Keratinocyte (primary cell): ENCODE data around the gene SPTBN5. TPM values are rescaled to one million over a fixed set of nuclear protein-coding genes. Genes with fewer than 3 reads are reported as not detected.

Source experiments
- DNase-seq: peaks from one replicate; pipeline ENCODE4 v3.0.0-alpha.2; 2011; ENCODE audit warnings: low read depth, missing footprints, low spot score
- FAIRE-seq: peaks from 2 replicates; lab custom pipeline; 2011; peaks lifted over from hg19 to GRCh38; lab: Jason Lieb, UNC
- H2AFZ ChIP-seq: 2 replicates; pipeline ENCODE4 v1.6.0; 2012; ENCODE audit warnings: low read length, control low read depth, inconsistent platforms; ENCODE audit not compliant: control insufficient read depth
- H3K27ac ChIP-seq: 2 replicates; pipeline ENCODE4 v1.5.1; 2011; ENCODE audit warnings: low read length; ENCODE audit not compliant: control insufficient read depth, insufficient read depth
- H3K27me3 ChIP-seq: 3 replicates; pipeline ENCODE4 v1.6.0; 2011; ENCODE audit warnings: low read length; ENCODE audit not compliant: control insufficient read depth, insufficient read depth; ENCODE audit errors: extremely low read depth
- H3K36me3 ChIP-seq, 2 experiments: 2 replicates in 1 of 2; 3 replicates in 1 of 2; pipeline ENCODE4 v1.5.1; 2011; ENCODE audit warnings: low read length in 2 of 2, mild to moderate bottlenecking in 1 of 2; ENCODE audit not compliant: control insufficient read depth in 2 of 2, insufficient read depth in 2 of 2; ENCODE audit errors: extremely low read depth in 1 of 2
- H3K4me1 ChIP-seq: 3 replicates; pipeline ENCODE4 v1.5.1; 2011; ENCODE audit warnings: low read length; ENCODE audit not compliant: control insufficient read depth, insufficient read depth; ENCODE audit errors: extremely low read depth
- H3K4me2 ChIP-seq: 3 replicates; pipeline ENCODE4 v1.6.0; 2011; ENCODE audit warnings: low read depth, low read length; ENCODE audit not compliant: control insufficient read depth, insufficient read depth; ENCODE audit errors: extremely low read depth
- H3K4me3 ChIP-seq, 3 experiments: fragments of 200-600 bp in 1 of 3; sonication (generic) in 1 of 3; 2 replicates in 2 of 3; 3 replicates in 1 of 3; pipeline ENCODE4 v1.5.1; 2011 to 2016; ENCODE audit warnings: low read length in 3 of 3, mild to moderate bottlenecking in 3 of 3, control low read depth in 2 of 3, inconsistent platforms in 1 of 3, low read depth in 1 of 3, mixed read lengths in 1 of 3, mixed run types in 1 of 3, moderate library complexity in 1 of 3; ENCODE audit not compliant: control insufficient read depth in 2 of 3, insufficient read depth in 2 of 3; ENCODE audit errors: extremely low read depth in 1 of 3
- H3K79me2 ChIP-seq: 2 replicates; pipeline ENCODE4 v1.6.0; 2012; ENCODE audit warnings: low read length; ENCODE audit not compliant: control insufficient read depth, insufficient read depth
- H3K9ac ChIP-seq: 3 replicates; pipeline ENCODE4 v1.6.0; 2011; ENCODE audit warnings: low read length; ENCODE audit not compliant: control insufficient read depth, insufficient read depth; ENCODE audit errors: extremely low read depth
- H3K9me1 ChIP-seq: 3 replicates; pipeline ENCODE4 v1.6.0; 2011; ENCODE audit warnings: low read length; ENCODE audit not compliant: control insufficient read depth, insufficient read depth; ENCODE audit errors: extremely low read depth
- H3K9me3 ChIP-seq: 2 replicates; pipeline ENCODE4 v1.5.1; 2012; ENCODE audit warnings: low read depth, low read length; ENCODE audit not compliant: control insufficient read depth
- H4K20me1 ChIP-seq: 3 replicates; pipeline ENCODE4 v1.6.0; 2011; ENCODE audit warnings: low read length; ENCODE audit not compliant: control insufficient read depth, insufficient read depth; ENCODE audit errors: extremely low read depth
- EZH2 ChIP-seq: IDR thresholded peaks from one replicate; pipeline ENCODE4 v1.6.1; 2012; ENCODE audit warnings: inconsistent platforms, mild to moderate bottlenecking, low read length, moderate library complexity
- dilution Hi-C: fragments of 300-500 bp; cut with MboI; formaldehyde crosslinking; loops from one replicate; pipeline ENCODE4 v1.7.0; 2020; ENCODE audit warnings: low sequenced_read_pairs; ENCODE audit not compliant: extremely low pct_ligation_motif_present
- polyA plus RNA-seq, 5 experiments: library from polyadenylated mRNA; depleted of rRNA in 3 of 5; stranded (reverse) in 3 of 5; stranded (forward) in 1 of 5; unstranded in 1 of 5; fragments of >200 nt; gene quantifications; 1 replicate in 1 of 5; 2 replicates in 3 of 5; 3 replicates in 1 of 5; pipeline versions ENCODE4 v1.2.1 to v1.2.3, GENCODE V29; 2011 to 2012; ENCODE audit warnings: missing spikeins in 2 of 5, low read depth in 1 of 5, low replicate concordance in 1 of 5
- TF ChIP-seq, protein P1 (sequence below), 3 experiments: IDR thresholded peaks in 1 of 3; conservative IDR thresholded peaks in 1 of 3; optimal IDR thresholded peaks in 1 of 3; 2 replicates in 2 of 3; 3 replicates in 1 of 3; pipeline versions ENCODE3 to v1.5.1; 2011; ENCODE audit warnings: low read length in 3 of 3, mild to moderate bottlenecking in 3 of 3, moderate library complexity in 2 of 3, control low read depth in 1 of 3, inconsistent platforms in 1 of 3; ENCODE audit not compliant: insufficient read depth in 2 of 3; ENCODE audit errors: extremely low read depth in 1 of 3

SPTBN5 gene
- polyA plus RNA-seq, 1 donor (not counting 4 experiments of a cell fraction or from before 2014, with no cell fraction given): 0.66 TPM

DNA sequence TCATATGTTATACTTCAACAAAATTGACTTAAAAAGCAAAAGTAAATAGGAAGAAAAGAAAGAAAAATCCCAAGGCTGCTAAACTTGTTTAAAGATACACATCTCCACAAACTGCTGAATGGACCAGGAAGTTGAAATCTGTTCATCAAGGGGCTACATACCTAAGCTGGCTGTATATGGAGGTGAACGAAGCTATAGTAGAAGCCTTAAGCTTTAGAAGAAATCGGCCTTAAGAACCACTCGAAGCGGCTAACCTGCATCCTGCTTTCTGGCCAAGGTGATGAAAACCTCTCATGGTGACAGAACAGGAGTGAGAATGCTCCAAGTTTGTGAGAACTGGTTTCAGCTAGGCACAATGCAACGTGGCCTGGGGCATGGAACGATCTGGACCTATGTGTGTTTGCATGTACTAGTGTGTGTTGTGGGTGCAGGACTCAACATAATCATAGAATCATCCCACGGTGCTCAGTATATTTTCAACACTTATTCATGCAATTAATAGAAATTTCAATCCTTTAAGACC is 31.3 kb upstream of the SPTBN5 start:
- Histone ChIP-seq H3K27me3 (no peaks in the 10 kb centered on the region), H3K9ac (no peak overlapping the region), H3K36me3 (peaks cover 17 to 36% of the 10 kb centered on the region in 2 experiments), H3K9me3 (no peaks in the 10 kb centered on the region), H3K4me2 (no peak overlapping the region), H3K9me1 (peaks cover 2% of the 10 kb centered on the region), H2AFZ (no peak overlapping the region), H3K4me1 (peaks cover 13% of the 10 kb centered on the region), H3K79me2 (peaks cover 49% of the 10 kb centered on the region), H4K20me1 (no peaks in the 10 kb centered on the region), H3K27ac (no peak overlapping the region), H3K4me3 (no peak overlapping the region)
- TF ChIP-seq EZH2: no peak
- TF ChIP-seq, protein P1, sequence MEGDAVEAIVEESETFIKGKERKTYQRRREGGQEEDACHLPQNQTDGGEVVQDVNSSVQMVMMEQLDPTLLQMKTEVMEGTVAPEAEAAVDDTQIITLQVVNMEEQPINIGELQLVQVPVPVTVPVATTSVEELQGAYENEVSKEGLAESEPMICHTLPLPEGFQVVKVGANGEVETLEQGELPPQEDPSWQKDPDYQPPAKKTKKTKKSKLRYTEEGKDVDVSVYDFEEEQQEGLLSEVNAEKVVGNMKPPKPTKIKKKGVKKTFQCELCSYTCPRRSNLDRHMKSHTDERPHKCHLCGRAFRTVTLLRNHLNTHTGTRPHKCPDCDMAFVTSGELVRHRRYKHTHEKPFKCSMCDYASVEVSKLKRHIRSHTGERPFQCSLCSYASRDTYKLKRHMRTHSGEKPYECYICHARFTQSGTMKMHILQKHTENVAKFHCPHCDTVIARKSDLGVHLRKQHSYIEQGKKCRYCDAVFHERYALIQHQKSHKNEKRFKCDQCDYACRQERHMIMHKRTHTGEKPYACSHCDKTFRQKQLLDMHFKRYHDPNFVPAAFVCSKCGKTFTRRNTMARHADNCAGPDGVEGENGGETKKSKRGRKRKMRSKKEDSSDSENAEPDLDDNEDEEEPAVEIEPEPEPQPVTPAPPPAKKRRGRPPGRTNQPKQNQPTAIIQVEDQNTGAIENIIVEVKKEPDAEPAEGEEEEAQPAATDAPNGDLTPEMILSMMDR (optimal IDR thresholded peaks at IDR 0.05 in 1 of 3, IDR thresholded peaks at IDR 0.05 in 1 of 3, conservative IDR thresholded peaks at IDR 0.05 in 1 of 3; ENCODE audit: extremely low read depth in 1 of 3, insufficient read depth in 2 of 3, low read length in 3 of 3): no peak
- dilution Hi-C loops: no loop called here
- FAIRE-seq (no peak), DNase-seq (no peak)

- dilution Hi-C loops: no loop called here
- H3K79me2 ChIP-seq: peaks cover 38% of the 10 kb centered on the region
Observed at GRCh38 chr15:41923401-41923997, 29.6 kb upstream of the SPTBN5 start.

More at GRCh38 chr15:41923401-41923997, 29.6 kb upstream of the SPTBN5 start:
- peaks cover 13% of the 10 kb centered on the region for H3K4me1 ChIP-seq
- DNase-seq (no peak), FAIRE-seq (no peak)
- peaks cover 19 to 36% of the 10 kb centered on the region in 2 experiments for H3K36me3 ChIP-seq
- H3K9ac ChIP-seq: no peak overlapping the region
- H3K4me3 ChIP-seq: no peak overlapping the region
- H3K9me3 ChIP-seq: no peaks in the 10 kb centered on the region
- no peak for TF ChIP-seq EZH2
- TF ChIP-seq, protein P1 (optimal IDR thresholded peaks at IDR 0.05 in 1 of 3, IDR thresholded peaks at IDR 0.05 in 1 of 3, conservative IDR thresholded peaks at IDR 0.05 in 1 of 3; ENCODE audit: extremely low read depth in 1 of 3, insufficient read depth in 2 of 3, low read length in 3 of 3): no peak
- H4K20me1 ChIP-seq: no peaks in the 10 kb centered on the region
- no peaks in the 10 kb centered on the region for H3K27me3 ChIP-seq
- H3K4me2 ChIP-seq: no peak overlapping the region
- H3K27ac ChIP-seq: no peak overlapping the region
- H3K9me1 ChIP-seq: peaks cover 2% of the 10 kb centered on the region
- H2AFZ ChIP-seq: no peak overlapping the region
